GM12875 (cell line): ENCODE measurements around the gene DAGLA.

ENCODE experiments used
- H3K4me3 ChIP-seq: one replicate; pipeline ENCODE4 v1.5.1; 2011; ENCODE audit warnings: low read depth, low read length, control low read depth
- CTCF ChIP-seq: IDR thresholded peaks from 2 replicates; pipeline ENCODE4 v1.5.1; 2011; ENCODE audit warnings: low read depth, mild to moderate bottlenecking, control low read depth, inconsistent platforms, low read length, moderate library complexity, borderline replicate concordance; ENCODE audit not compliant: insufficient read depth

Gene DAGLA

GRCh38 chr11:61795876-61796526 lies 115.8 kb downstream of the DAGLA start:
- H3K4me3 ChIP-seq, result no peak overlapping the region
- TF ChIP-seq CTCF, result no peak
